ENCODE data around the gene NUP42.

The NUP42 gene

GRCh38 chr7:23247603-23248335, 65.9 kb downstream of the NUP42 start:
- H3K27ac ChIP-seq, result no peak overlapping the region
- TF ChIP-seq CTCF (conservative IDR thresholded peaks at IDR 0.05), result no peak

- H3K27ac ChIP-seq, result no peak overlapping the region
- no peak for TF ChIP-seq CTCF (conservative IDR thresholded peaks at IDR 0.05)
Observed at GRCh38 chr7:23249486-23249885, 67.6 kb downstream of the NUP42 start.

Data from VCaP (cell line).